ENCODE results near the gene ANXA11. TPM values are rescaled to one million over a fixed set of nuclear protein-coding genes. Genes with fewer than 3 reads are reported as not detected.
"Not testable (repeated sequence)": the region's sequence is repeated elsewhere in the genome, so short reads cannot be mapped to it uniquely, and the experiment has no call there.

Gene ANXA11
- total and polyA plus RNA-seq, 2 of the 8 experiments (the other 6 are each of a cell fraction or from before 2014, with no cell fraction given): 40.5 to 84.9 TPM

GRCh38 chr10:80234331-80235235 lies 29.2 kb upstream of the ANXA11 start:
- H3K4me3 ChIP-seq (ENCODE audit: extremely low read depth in 1 of 4, insufficient read depth in 2 of 4, low read depth in 3 of 4, low read length in 4 of 4); H4K5ac ChIP-seq (ENCODE audit: insufficient read length, low read depth, low read length); FAIRE-seq; H2BK5ac ChIP-seq (ENCODE audit: low read depth, low read length); H2BK12ac ChIP-seq (ENCODE audit: low read depth, low read length); H2AFZ ChIP-seq (ENCODE audit: low read length); H3K4me2 ChIP-seq (ENCODE audit: insufficient read depth in 1 of 2, low read depth in 2 of 2, low read length in 2 of 2); H3K23me2 ChIP-seq (ENCODE audit: low read depth, low read length); H3K27ac ChIP-seq (ENCODE audit: low read depth, low read length); H2AK5ac ChIP-seq (ENCODE audit: low read depth, low read length); H3K4me1 ChIP-seq (replicated peaks in 1 of 4; ENCODE audit: control insufficient read depth in 3 of 4, insufficient read depth in 4 of 4, low read length in 3 of 4); POLR2A ChIA-PET (ENCODE audit: partially characterized antibody); H3K27me3 ChIP-seq (replicated peaks in 1 of 4; ENCODE audit: control insufficient read depth in 3 of 4, extremely low read depth in 1 of 4, insufficient read depth in 3 of 4, low read length in 3 of 4); H3K79me2 ChIP-seq (ENCODE audit: control insufficient read depth in 1 of 2, insufficient read depth in 2 of 2, low read length in 2 of 2); H3K14ac ChIP-seq (ENCODE audit: insufficient read length); H3K56ac ChIP-seq (replicated peaks; ENCODE audit: insufficient read length, low read depth, low read length); H4K8ac ChIP-seq (ENCODE audit: extremely low read depth, insufficient read depth, low read length); H2BK20ac ChIP-seq (ENCODE audit: low read length); DNase-seq (ENCODE audit: low read depth in 1 of 2, low spot score in 2 of 2); H4K20me1 ChIP-seq (replicated peaks in 1 of 2; ENCODE audit: control insufficient read depth in 1 of 2, insufficient read depth in 2 of 2, low read length in 2 of 2); H2BK15ac ChIP-seq (ENCODE audit: low read length); H3K9ac ChIP-seq (replicated peaks in 1 of 4; ENCODE audit: extremely low read depth in 1 of 4, low read depth in 3 of 4, low read length in 3 of 4); H4K91ac ChIP-seq (replicated peaks; ENCODE audit: insufficient read length, low read length); H3K36me3 ChIP-seq (ENCODE audit: control insufficient read depth in 2 of 4, insufficient read depth in 4 of 4, low read length in 3 of 4); H3K9me3 ChIP-seq (ENCODE audit: insufficient read depth in 2 of 2, low read depth in 1 of 2, low read length in 1 of 2); H3K79me1 ChIP-seq (ENCODE audit: low read depth, low read length); H2BK120ac ChIP-seq (replicated peaks; ENCODE audit: low read depth, low read length); H3K18ac ChIP-seq (ENCODE audit: extremely low read depth, low read length); H3K4ac ChIP-seq (replicated peaks; ENCODE audit: insufficient read length, low read depth, low read length); H3K23ac ChIP-seq (ENCODE audit: insufficient read length): not testable (repeated sequence)
- CTCF ChIA-PET (ENCODE audit: partially characterized antibody): interaction anchor here (1.6 kb wide), 1 partner anchor 90 kb away, joined by 4 read pairs; no protein-coding TSS in a partner anchor
- 81% methylated on average over 11 of the region's 11 CpGs; no CpG with 5 or more reads in 1 of the 2 experiments for WGBS, 2 experiments (ENCODE audit: extremely low coverage in 1 of 2, insufficient coverage in 1 of 2, insufficient read length in 1 of 2, insufficient replicate concordance in 2 of 2, low coverage in 1 of 2, low lambda C conversion rate in 2 of 2, missing lambda C conversion rate in 1 of 2)
